Neutrophil (primary cell): Measurements from ENCODE around the gene ELOVL3.
A peak's percentile ranks its signal among the peaks of the same experiment; 100 is the strongest.
"Not testable (repeated sequence)": the region's sequence is repeated elsewhere in the genome, so short reads cannot be mapped to it uniquely, and the experiment has no call there.

ENCODE experiments used
- H3K27ac ChIP-seq: fragments of 200-600 bp; sonication (generic); 2 replicates; pipeline ENCODE4 v1.5.1; 2016; ENCODE audit warnings: mild to moderate bottlenecking, moderate library complexity
- H3K27me3 ChIP-seq: fragments of 200-600 bp; sonication (generic); 2 replicates; pipeline ENCODE4 v1.6.0; 2016; ENCODE audit warnings: mild to moderate bottlenecking
- H3K36me3 ChIP-seq: fragments of 200-600 bp; sonication (generic); 2 replicates; pipeline ENCODE4 v1.5.1; 2017
- H3K4me1 ChIP-seq, 2 experiments: fragments of 200-600 bp in 1 of 2; sonication (generic) in 1 of 2; 1 replicate in 1 of 2; 2 replicates in 1 of 2; pipeline versions ENCODE4 v1.5.1 to v1.6.1; 2013 to 2016; ENCODE audit warnings: low read depth in 1 of 2, low read length in 1 of 2, mild to moderate bottlenecking in 1 of 2, moderate library complexity in 1 of 2; ENCODE audit not compliant: control insufficient read depth in 1 of 2, insufficient read depth in 1 of 2
- H3K4me3 ChIP-seq, 2 experiments: fragments of 200-600 bp in 1 of 2; sonication (generic) in 1 of 2; 1 replicate in 1 of 2; 2 replicates in 1 of 2; pipeline ENCODE4 v1.5.1; 2013 to 2016; ENCODE audit warnings: low read depth in 1 of 2, low read length in 1 of 2, mild to moderate bottlenecking in 1 of 2, moderate library complexity in 1 of 2
- H3K9me3 ChIP-seq: fragments of 200-600 bp; sonication (generic); 2 replicates; pipeline ENCODE4 v1.5.1; 2016
- CTCF ChIP-seq: fragments of 200-600 bp; sonication (generic); IDR thresholded peaks from 2 replicates; pipeline ENCODE4 v1.5.1; 2016; ENCODE audit warnings: antibody characterized with exemption

ELOVL3 gene

GRCh38 chr10:102225646-102226541, at the start of gene ELOVL3:
ELOVL3 (plus strand) TSS chr10:102226299; CDS start chr10:102226549, 250 bp downstream.
- Histone ChIP-seq H3K27ac (peak within 1 kb of the TSS; percentile 65), H3K27me3 (peaks cover 22% of the 10 kb centered on the region), H3K9me3 (no peaks in the 10 kb centered on the region), H3K36me3 (no peaks in the 10 kb centered on the region), H3K4me3 (peak within 1 kb of the TSS; percentile 69 to 82), H3K4me1 (peaks cover 39 to 41% of the 10 kb centered on the region in 2 experiments)
- peak; percentile 54 for TF ChIP-seq CTCF

- H3K4me3 ChIP-seq: no peak overlapping the region
- H3K27me3 ChIP-seq: no peaks in the 10 kb centered on the region
- no peak for TF ChIP-seq CTCF
- H3K36me3 ChIP-seq: no peaks in the 10 kb centered on the region
- no peak overlapping the region for H3K27ac ChIP-seq
- H3K4me1 ChIP-seq: no peaks in the 10 kb centered on the region
- H3K9me3 ChIP-seq: no peaks in the 10 kb centered on the region
These were observed 41.5 kb upstream of the ELOVL3 start for GRCh38 chr10:102184606-102185005.

DNA sequence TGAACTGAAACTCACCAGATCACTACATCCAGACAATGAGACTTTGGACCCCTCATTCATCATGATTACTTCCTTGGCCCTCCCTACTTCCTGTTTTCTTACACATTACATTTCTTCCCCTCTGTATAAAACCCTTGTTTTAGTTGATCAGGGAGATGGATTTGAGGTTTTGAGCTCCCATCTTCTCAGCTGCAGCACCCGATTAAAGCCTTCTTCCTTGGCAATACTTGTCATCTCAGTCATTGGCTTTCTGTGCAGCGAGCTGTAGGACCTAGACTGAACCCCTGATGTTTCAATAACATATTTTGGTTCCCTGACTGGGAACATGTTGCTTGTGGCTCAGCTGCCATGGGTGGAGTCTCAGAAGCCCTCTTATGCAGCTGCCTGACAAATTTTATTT, 40.8 kb upstream of the ELOVL3 start:
- TF ChIP-seq CTCF: no peak
- Histone ChIP-seq H3K4me1 (no peaks in the 10 kb centered on the region), H3K27me3 (no peaks in the 10 kb centered on the region), H3K9me3 (no peaks in the 10 kb centered on the region), H3K27ac (no peak overlapping the region), H3K36me3 (no peaks in the 10 kb centered on the region), H3K4me3 (no peak overlapping the region)

- Histone ChIP-seq H3K4me3 (no peak overlapping the region), H3K9me3 (no peaks in the 10 kb centered on the region), H3K27ac (no peak overlapping the region), H3K36me3 (no peaks in the 10 kb centered on the region), H3K27me3 (no peaks in the 10 kb centered on the region), H3K4me1 (no peaks in the 10 kb centered on the region)
- no peak for TF ChIP-seq CTCF
These were observed 40.1 kb upstream of the ELOVL3 start for GRCh38 chr10:102185811-102186527.

DNA sequence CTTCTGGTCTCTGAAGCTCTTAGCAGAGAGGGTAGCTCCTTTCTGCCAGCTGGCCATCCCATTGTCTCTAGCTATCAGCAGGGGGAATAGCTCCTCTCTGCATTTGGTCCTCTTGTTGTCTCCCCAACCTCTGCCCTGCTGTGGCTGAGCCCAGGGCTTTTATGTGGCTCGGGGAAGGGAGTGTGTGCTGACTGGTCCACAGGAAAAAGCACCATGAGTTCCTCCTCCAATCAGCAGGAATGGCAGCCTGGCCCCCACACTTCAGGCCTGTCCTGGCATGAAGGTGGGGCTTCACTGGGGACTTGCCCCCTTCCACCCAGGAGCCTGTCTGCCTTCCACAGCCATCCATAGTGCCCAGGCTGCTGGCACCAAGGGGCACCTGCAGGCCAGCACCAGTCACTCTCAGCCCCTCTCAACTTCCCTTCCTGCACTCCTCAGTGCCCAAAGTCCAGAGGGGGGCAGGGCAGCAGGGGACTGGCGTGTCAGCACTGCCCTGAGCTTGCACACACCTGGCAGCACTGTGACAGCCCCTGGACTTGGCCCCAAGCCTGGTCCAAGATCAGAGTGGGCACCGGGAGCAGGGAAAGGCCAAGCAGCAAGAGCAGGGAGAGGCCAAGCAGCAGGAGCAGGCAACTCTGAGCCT, 37.7 kb upstream of the ELOVL3 start:
- TF ChIP-seq CTCF: no peak
- Histone ChIP-seq H3K27ac (no peak overlapping the region), H3K36me3 (no peaks in the 10 kb centered on the region), H3K27me3 (peaks cover 5% of the 10 kb centered on the region), H3K4me1 (no peaks in the 10 kb centered on the region), H3K9me3 (no peaks in the 10 kb centered on the region), H3K4me3 (no peak overlapping the region)

- H3K27ac ChIP-seq, H3K4me1 ChIP-seq, H3K9me3 ChIP-seq, H3K4me3 ChIP-seq, H3K36me3 ChIP-seq, H3K27me3 ChIP-seq: not testable (repeated sequence)
These were observed 36.9 kb upstream of the ELOVL3 start for GRCh38 chr10:102188941-102189898.
